Measurements from ENCODE around the gene URGCP.

Gene URGCP

GRCh38 chr7:43906331-43907010 is at the start of gene URGCP:
URGCP (minus strand) TSS chr7:43906596; CDS start chr7:43906575, 21 bp downstream.
- in situ Hi-C loops (cut with MboI; ENCODE audit: low sequenced_read_pairs), result no loop called here

- in situ Hi-C loops (cut with MboI; ENCODE audit: low sequenced_read_pairs), result no loop called here
Measured at GRCh38 chr7:43956027-43956426, 49.6 kb upstream of the URGCP start.

- in situ Hi-C loops (cut with MboI; ENCODE audit: low sequenced_read_pairs), result no loop called here
Measured at GRCh38 chr7:43954524-43955228, 48.3 kb upstream of the URGCP start.

GRCh38 chr7:43953071-43953470 is 46.7 kb upstream of the URGCP start:
- in situ Hi-C loops (cut with MboI; ENCODE audit: low sequenced_read_pairs), result no loop called here

- in situ Hi-C loops (cut with MboI; ENCODE audit: low sequenced_read_pairs), result no loop called here
Measured at GRCh38 chr7:43952028-43952427, 45.6 kb upstream of the URGCP start.

GRCh38 chr7:43944286-43944685 is 37.9 kb upstream of the URGCP start:
- in situ Hi-C loops (cut with MboI; ENCODE audit: low sequenced_read_pairs), result no loop called here

- in situ Hi-C loops (cut with MboI; ENCODE audit: low sequenced_read_pairs), result no loop called here
Measured at GRCh38 chr7:43943417-43944187, 37.2 kb upstream of the URGCP start.

- in situ Hi-C loops (cut with MboI; ENCODE audit: low sequenced_read_pairs), result no loop called here
Measured at GRCh38 chr7:43942997-43943396, 36.6 kb upstream of the URGCP start.

GRCh38 chr7:43942250-43942649 is 35.9 kb upstream of the URGCP start:
- in situ Hi-C loops (cut with MboI; ENCODE audit: low sequenced_read_pairs), result no loop called here

- in situ Hi-C loops (cut with MboI; ENCODE audit: low sequenced_read_pairs), result no loop called here
Measured at GRCh38 chr7:43938892-43939482, 32.6 kb upstream of the URGCP start.

- in situ Hi-C loops (cut with MboI; ENCODE audit: low sequenced_read_pairs), result no loop called here
Measured at GRCh38 chr7:43937444-43937843, 31.0 kb upstream of the URGCP start.

GRCh38 chr7:43933902-43934560 is 27.6 kb upstream of the URGCP start:
- in situ Hi-C loops (cut with MboI; ENCODE audit: low sequenced_read_pairs), result no loop called here

- in situ Hi-C loops (cut with MboI; ENCODE audit: low sequenced_read_pairs), result no loop called here
Measured at GRCh38 chr7:43931346-43931745, 24.9 kb upstream of the URGCP start.

GRCh38 chr7:43929529-43930457 is 23.4 kb upstream of the URGCP start:
- in situ Hi-C loops (cut with MboI; ENCODE audit: low sequenced_read_pairs), result no loop called here

GRCh38 chr7:43927810-43928209 is 21.4 kb upstream of the URGCP start:
- in situ Hi-C loops (cut with MboI; ENCODE audit: low sequenced_read_pairs), result no loop called here

- in situ Hi-C loops (cut with MboI; ENCODE audit: low sequenced_read_pairs), result no loop called here
Measured at GRCh38 chr7:43926798-43927123, 20.4 kb upstream of the URGCP start.

- in situ Hi-C loops (cut with MboI; ENCODE audit: low sequenced_read_pairs), result no loop called here
Measured at GRCh38 chr7:43925984-43926797, 19.8 kb upstream of the URGCP start, which contains the start of gene UBE2D4. UBE2D4 (plus strand) TSS chr7:43926436; CDS start chr7:43926533, 97 bp downstream.

GRCh38 chr7:43922726-43923125 is 16.3 kb upstream of the URGCP start:
- in situ Hi-C loops (cut with MboI; ENCODE audit: low sequenced_read_pairs), result no loop called here

- in situ Hi-C loops (cut with MboI; ENCODE audit: low sequenced_read_pairs), result no loop called here
Measured at GRCh38 chr7:43921423-43921822, 15.0 kb upstream of the URGCP start.
